Measurements from ENCODE around the gene U2AF1L4. TPM values are rescaled to one million over a fixed set of nuclear protein-coding genes. Genes with fewer than 3 reads are reported as not detected.
"Not testable (repeated sequence)": the region's sequence is repeated elsewhere in the genome, so short reads cannot be mapped to it uniquely, and the experiment has no call there.

The U2AF1L4 gene
- total RNA-seq, 2 experiments from 2014 or later = 35.5 to 36.2 TPM

DNA sequence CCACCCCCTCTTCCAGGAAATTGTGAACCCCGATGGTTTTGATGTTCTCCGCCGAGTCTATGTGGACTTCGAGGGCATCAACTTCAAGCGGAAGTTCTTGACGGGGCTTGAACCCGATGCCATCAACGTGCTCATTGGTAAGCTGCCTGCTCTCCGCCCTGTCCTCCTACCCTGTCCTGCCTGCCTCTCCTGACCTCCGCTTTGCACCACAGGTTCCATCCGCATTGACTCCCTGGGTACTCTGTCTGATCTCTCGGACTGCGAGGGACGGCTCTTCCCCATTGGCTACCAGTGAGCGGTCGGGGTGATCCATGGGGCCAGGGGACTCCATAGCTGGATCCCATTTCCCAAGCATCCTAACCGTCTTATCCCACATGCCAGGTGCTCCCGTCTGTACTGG is 14.9 kb downstream of the U2AF1L4 start:
- no peak overlapping the region for H3K27ac Mint-ChIP-seq

DNA sequence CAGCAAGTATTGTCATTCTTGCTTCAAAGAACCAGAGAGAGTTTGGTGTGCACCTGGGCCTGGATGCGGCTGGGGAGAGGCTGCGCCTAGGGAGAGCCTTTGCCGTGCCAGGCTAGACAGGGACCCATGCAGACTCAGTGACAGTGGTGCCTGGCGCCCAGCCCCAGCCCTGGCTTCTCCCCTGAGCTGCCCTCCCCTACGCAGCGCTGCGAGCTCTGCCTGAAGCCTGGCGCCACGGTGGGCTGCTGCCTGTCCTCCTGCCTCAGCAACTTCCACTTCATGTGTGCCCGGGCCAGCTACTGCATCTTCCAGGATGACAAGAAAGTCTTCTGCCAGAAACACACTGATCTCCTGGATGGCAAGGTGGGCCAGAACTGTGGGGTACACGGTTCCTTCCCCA is 15.5 kb downstream of the U2AF1L4 start:
- Mint-ChIP-seq H3K4me3 (no peak overlapping the region), H3K4me1 (no peaks in the 10 kb centered on the region), H3K27ac (no peak overlapping the region), H3K9me3 (no peaks in the 10 kb centered on the region), H3K27me3 (no peaks in the 10 kb centered on the region), H3K36me3 (ENCODE audit: low read depth) (peaks cover 78% of the 10 kb centered on the region)
- CTCF ChIA-PET = no interaction called here
- POLR2A ChIA-PET = interaction anchor here (0.8 to 3.1 kb wide), 4 partner anchors 10 to 35 kb away, joined by 4 to 12 read pairs (median 6); partner anchors contain the start of gene IGFLR1
- no peak for DNase-seq

More for the DNA sequence above, 14.9 kb downstream of the U2AF1L4 start:
- POLR2A ChIA-PET = interaction anchor here (0.8 to 3.1 kb wide), 5 partner anchors 10 to 36 kb away, joined by 3 to 12 read pairs (median 4); partner anchors contain the start of genes IGFLR1 and LIN37
- Mint-ChIP-seq H3K9me3 (no peaks in the 10 kb centered on the region), H3K36me3 (ENCODE audit: low read depth) (peaks cover 76% of the 10 kb centered on the region), H3K4me3 (no peak overlapping the region), H3K27me3 (no peaks in the 10 kb centered on the region), H3K4me1 (no peaks in the 10 kb centered on the region)
- no peak for DNase-seq
- CTCF ChIA-PET = interaction anchor here (0.6 kb wide), 1 partner anchor 16 kb away, joined by 3 read pairs; no protein-coding TSS in a partner anchor

DNA sequence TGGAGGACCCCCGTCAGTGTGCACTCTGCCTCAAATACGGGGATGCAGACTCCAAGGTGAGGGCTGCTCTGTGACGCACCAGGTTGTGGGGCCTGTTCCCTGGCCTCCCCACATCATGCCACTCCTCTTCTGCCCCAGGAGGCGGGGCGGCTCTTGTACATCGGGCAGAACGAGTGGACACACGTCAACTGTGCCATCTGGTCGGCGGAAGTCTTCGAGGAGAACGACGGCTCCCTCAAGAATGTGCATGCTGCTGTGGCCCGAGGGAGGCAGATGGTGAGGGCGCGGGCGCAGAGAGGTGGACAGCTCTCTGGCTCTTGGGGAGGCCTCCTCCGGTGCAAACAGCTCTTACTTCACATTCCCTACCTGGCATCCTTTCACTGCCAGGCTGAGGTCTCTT is 16.2 kb downstream of the U2AF1L4 start:
- no peak for DNase-seq
- ChIA-PET POLR2A (interaction anchor here (1.6 to 1.9 kb wide), 2 partner anchors 10 to 11 kb away, joined by 5 to 7 read pairs; no protein-coding TSS in a partner anchor), CTCF (no interaction called here)
- Mint-ChIP-seq H3K36me3 (ENCODE audit: low read depth) (peaks cover 78% of the 10 kb centered on the region), H3K4me3 (no peak overlapping the region), H3K27me3 (no peaks in the 10 kb centered on the region), H3K27ac (no peak overlapping the region), H3K9me3 (no peaks in the 10 kb centered on the region), H3K4me1 (no peaks in the 10 kb centered on the region)

DNA sequence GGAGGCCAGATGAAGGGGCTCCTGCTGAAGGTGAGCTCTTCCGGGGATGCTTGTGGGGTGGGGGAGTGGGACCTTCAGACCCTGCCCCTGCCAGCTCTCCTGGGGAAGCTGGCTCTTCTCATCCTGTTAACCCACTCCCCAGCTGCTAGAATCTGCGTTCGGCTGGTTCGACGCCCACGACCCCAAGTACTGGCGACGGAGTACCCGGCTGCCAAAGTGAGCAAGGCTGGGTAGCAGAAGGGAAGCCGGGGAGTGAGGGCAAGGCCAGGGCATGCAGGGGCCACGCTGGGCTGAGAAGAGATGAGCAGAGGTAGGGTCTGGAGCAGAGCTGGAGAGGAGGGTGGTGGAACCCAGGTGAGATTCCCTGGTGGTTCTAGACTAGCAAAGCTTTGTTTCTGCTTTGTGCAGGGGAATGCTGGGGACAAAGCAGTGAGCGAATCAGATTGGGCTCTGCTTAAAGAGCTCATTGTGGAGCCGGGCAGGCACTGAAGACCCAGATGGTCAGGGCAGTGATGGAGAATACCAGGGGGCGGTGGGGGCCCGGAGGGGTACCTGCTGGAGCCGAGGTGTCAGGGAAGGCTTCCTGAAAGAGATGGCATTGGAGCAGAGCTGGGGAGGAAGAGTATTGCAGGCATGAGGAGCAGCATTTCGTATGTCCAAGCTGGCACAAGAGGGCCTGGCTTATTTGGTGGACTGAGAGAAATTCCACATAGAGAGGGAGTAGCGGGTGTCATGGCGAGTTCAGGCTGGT is 17.1 kb downstream of the U2AF1L4 start:
- ChIA-PET POLR2A (interaction anchor here (0.7 to 1.9 kb wide), 4 partner anchors 8 to 16 kb away, joined by 3 to 7 read pairs (median 4); no protein-coding TSS in a partner anchor), CTCF (no interaction called here)
- H3K4me1 Mint-ChIP-seq = peaks cover 1% of the 10 kb centered on the region
- H3K36me3 Mint-ChIP-seq (ENCODE audit: low read depth) = peaks cover 81% of the 10 kb centered on the region
- H3K27me3 Mint-ChIP-seq = no peaks in the 10 kb centered on the region
- H3K9me3 Mint-ChIP-seq = no peaks in the 10 kb centered on the region
- H3K27ac Mint-ChIP-seq = no peak overlapping the region
- no peak overlapping the region for H3K4me3 Mint-ChIP-seq
- no peak for DNase-seq

DNA sequence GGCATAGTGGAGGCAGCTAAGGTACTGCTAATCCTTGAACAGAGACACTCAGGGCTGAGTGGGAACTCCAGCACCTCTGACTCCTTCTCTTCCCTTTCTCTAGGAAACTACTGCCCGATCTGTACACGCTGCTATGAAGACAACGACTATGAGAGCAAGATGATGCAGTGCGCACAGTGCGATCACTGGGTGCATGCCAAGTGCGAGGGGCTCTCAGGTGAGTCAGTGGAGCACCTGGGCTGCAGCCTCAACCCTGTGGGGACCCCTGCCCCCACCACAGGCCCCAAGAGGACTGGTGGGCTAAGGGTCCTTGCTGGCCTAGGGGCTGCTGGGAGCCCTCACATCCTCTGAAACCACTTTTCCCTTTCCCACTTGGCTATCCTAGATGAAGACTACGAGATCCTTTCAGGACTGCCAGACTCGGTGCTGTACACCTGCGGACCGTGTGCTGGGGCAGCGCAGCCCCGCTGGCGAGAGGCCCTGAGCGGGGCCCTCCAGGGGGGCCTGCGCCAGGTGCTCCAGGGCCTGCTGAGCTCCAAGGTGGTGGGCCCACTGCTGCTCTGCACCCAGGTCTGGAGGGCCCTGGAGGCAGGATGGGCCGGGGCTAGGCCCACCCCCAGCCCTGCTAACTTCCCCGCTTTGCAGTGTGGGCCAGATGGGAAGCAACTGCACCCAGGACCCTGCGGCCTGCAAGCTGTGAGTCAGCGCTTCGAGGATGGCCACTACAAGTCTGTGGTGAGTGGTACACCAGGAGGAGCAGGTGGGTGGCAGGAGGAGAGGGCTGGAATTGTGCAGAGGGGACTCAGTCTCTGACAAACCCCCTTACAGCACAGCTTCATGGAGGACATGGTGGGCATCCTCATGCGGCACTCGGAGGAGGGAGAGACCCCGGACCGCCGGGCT is 17.9 kb downstream of the U2AF1L4 start:
- ChIA-PET CTCF (no interaction called here), POLR2A (interaction anchor here (0.7 to 1.9 kb wide), 5 partner anchors 7 to 17 kb away, joined by 3 to 7 read pairs (median 4); no protein-coding TSS in a partner anchor)
- Mint-ChIP-seq H3K36me3 (ENCODE audit: low read depth) (peaks cover 88% of the 10 kb centered on the region), H3K27ac (no peak overlapping the region), H3K4me1 (peaks cover 1% of the 10 kb centered on the region), H3K4me3 (no peak overlapping the region), H3K27me3 (no peaks in the 10 kb centered on the region), H3K9me3 (no peaks in the 10 kb centered on the region)
- DNase-seq = no peak

DNA sequence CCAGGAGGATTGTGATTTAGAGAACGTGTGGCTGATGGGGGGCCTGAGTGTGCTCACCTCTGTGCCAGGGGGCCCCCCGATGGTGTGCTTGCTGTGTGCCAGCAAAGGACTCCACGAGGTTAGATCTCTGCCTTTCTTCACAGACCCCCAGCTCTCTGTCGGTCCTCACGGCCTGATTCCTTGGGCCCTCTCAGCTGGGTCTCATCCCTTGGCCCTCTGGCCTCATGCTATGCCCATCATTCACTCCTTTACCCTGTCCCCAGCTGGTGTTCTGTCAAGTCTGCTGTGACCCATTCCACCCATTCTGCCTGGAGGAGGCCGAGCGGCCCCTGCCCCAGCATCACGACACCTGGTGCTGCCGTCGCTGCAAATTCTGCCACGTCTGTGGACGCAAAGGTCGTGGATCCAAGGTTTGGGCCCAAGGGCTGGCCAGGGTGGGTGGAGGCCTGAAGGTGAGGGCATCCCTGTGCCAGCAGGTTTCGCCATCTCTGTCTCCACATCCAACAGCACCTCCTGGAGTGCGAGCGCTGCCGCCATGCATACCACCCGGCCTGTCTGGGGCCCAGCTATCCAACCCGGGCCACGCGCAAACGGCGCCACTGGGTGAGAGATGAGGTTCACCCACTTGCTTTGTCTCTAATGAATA is 19.9 kb downstream of the U2AF1L4 start:
- H3K4me1 Mint-ChIP-seq = peaks cover 7% of the 10 kb centered on the region
- no peak overlapping the region for H3K4me3 Mint-ChIP-seq
- H3K27me3 Mint-ChIP-seq = no peaks in the 10 kb centered on the region
- DNase-seq = no peak
- H3K9me3 Mint-ChIP-seq = no peaks in the 10 kb centered on the region
- no peak overlapping the region for H3K27ac Mint-ChIP-seq
- ChIA-PET CTCF (no interaction called here), POLR2A (interaction anchor here (1.3 to 1.9 kb wide), 2 partner anchors 12 to 15 kb away, joined by 4 to 9 read pairs; no protein-coding TSS in a partner anchor)
- H3K36me3 Mint-ChIP-seq (ENCODE audit: low read depth) = peaks cover 85% of the 10 kb centered on the region

DNA sequence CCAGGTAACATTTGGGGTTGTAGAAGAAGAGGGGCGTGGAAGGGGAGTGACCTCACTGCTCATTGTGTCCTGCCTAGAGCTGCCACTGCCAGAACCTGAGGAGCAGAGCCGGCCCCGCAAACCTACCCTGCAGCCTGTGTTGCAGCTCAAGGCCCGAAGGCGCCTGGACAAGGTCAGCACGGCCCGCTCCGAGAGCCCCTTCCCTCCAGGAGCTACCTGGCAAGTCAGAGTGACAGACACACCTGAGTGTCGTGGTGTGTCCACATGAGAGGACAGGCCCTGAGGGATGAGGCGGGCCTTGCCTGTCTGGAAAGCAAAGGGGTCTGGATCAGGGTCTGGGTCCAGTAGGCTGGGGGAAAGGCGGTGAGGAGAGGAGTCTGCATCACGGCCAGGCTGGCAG is 20.7 kb downstream of the U2AF1L4 start:
- CTCF ChIA-PET = no interaction called here
- POLR2A ChIA-PET = interaction anchor here (1.7 to 1.9 kb wide), 2 partner anchors 16 to 87 kb away, joined by 5 to 9 read pairs; no protein-coding TSS in a partner anchor
- Mint-ChIP-seq H3K27ac (no peak overlapping the region), H3K4me3 (no peak overlapping the region), H3K27me3 (no peaks in the 10 kb centered on the region), H3K36me3 (ENCODE audit: low read depth) (peaks cover 80% of the 10 kb centered on the region), H3K4me1 (peaks cover 11% of the 10 kb centered on the region), H3K9me3 (no peaks in the 10 kb centered on the region)
- DNase-seq = no peak

DNA sequence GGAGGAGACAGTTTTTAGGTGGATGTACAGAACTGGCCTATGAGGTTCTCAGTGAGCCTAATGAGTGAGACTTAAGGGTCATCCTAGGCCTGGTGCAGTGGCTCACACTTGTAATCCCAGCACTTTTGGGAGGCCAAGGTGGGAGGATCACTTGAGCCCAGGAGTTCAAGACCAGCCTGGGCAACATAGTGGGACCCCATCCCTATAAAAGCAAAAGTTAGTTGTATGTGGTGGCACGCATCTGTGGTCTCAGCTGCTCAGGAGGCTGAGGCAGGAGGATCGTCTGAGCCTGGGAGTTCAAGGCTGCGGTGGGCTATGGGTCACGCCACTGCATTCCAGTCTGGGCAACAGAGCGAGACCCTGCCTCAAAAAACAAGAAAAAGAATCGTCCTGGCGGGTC is 21.1 kb downstream of the U2AF1L4 start:
- ChIA-PET CTCF (interaction anchor here (1.0 kb wide), 1 partner anchor 13 kb away, joined by 4 read pairs; no protein-coding TSS in a partner anchor), POLR2A (interaction anchor here (1.0 to 1.9 kb wide), 3 partner anchors 11 to 87 kb away, joined by 4 to 9 read pairs (median 5); no protein-coding TSS in a partner anchor)
- H3K27me3 Mint-ChIP-seq, H3K9me3 Mint-ChIP-seq, H3K4me3 Mint-ChIP-seq, H3K27ac Mint-ChIP-seq, DNase-seq: not testable (repeated sequence)
- H3K4me1 Mint-ChIP-seq = peaks cover 15% of the 10 kb centered on the region
- peaks cover 76% of the 10 kb centered on the region for H3K36me3 Mint-ChIP-seq (ENCODE audit: low read depth)

DNA sequence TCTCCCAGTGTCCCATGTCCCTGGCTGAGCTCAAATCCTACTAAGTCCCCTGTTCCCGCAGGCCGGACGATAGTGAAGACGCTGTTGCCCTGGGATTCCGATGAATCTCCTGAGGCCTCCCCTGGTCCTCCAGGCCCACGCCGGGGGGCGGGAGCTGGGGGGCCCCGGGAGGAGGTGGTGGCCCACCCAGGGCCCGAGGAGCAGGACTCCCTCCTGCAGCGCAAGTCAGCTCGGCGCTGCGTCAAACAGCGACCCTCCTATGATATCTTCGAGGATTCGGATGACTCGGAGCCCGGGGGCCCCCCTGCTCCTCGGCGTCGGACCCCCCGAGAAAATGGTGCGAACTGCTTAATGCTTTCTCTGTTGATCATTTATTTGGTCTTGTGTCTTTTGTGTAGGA is 21.5 kb downstream of the U2AF1L4 start:
- Mint-ChIP-seq H3K36me3 (ENCODE audit: low read depth) (peaks cover 74% of the 10 kb centered on the region), H3K27ac (no peak overlapping the region), H3K27me3 (no peaks in the 10 kb centered on the region), H3K9me3 (no peaks in the 10 kb centered on the region), H3K4me1 (peaks cover 19% of the 10 kb centered on the region), H3K4me3 (no peak overlapping the region)
- DNase-seq = no peak
- ChIA-PET POLR2A (interaction anchor here (0.7 to 1.9 kb wide), 4 partner anchors 11 to 86 kb away, joined by 3 to 9 read pairs (median 4); no protein-coding TSS in a partner anchor), CTCF (interaction anchor here (1.0 kb wide), 1 partner anchor 13 kb away, joined by 4 read pairs; no protein-coding TSS in a partner anchor)

DNA sequence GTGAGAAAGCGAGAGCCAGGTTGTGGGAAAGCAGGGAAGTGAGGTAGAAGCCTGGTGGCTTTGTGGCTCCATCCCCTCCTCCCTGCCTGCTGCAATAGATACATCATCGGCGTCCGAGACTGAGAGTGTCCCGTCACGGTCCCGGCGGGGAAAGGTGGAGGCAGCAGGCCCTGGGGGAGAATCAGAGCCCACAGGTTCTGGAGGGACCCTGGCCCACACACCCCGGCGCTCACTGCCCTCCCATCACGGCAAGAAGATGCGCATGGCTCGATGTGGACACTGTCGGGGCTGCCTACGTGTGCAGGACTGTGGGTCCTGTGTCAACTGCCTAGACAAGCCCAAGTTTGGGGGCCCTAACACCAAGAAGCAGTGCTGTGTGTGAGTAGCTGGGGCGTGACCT is 22.3 kb downstream of the U2AF1L4 start:
- Mint-ChIP-seq H3K27me3 (no peaks in the 10 kb centered on the region), H3K4me1 (peaks cover 19% of the 10 kb centered on the region), H3K27ac (no peak overlapping the region), H3K9me3 (no peaks in the 10 kb centered on the region), H3K36me3 (ENCODE audit: low read depth) (peaks cover 69% of the 10 kb centered on the region), H3K4me3 (no peak overlapping the region)
- POLR2A ChIA-PET = interaction anchor here (0.7 to 2.7 kb wide), 4 partner anchors 11 to 85 kb away, joined by 3 to 15 read pairs (median 6); no protein-coding TSS in a partner anchor
- no peak for DNase-seq
- CTCF ChIA-PET = no interaction called here

DNA sequence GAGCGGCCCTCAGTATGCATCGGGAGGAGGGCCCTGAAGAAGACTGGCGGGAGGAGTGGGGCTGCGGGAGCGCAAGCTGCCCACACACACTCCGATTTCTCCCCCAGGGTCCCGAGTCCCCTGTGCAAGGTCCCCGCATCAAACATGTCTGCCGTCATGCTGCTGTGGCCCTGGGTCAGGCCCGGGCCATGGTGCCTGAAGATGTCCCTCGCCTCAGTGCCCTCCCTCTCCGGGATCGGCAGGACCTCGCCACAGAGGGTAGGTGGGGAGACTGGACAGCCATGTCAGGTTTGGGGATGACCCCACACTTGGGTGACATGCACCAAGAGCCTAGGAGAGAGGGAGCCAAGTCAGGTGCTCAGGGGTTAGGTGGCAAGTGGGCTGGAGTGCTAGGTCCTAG is 22.8 kb downstream of the U2AF1L4 start:
- DNase-seq = no peak
- POLR2A ChIA-PET = interaction anchor here (1.1 to 5.1 kb wide), 4 partner anchors 10 to 28 kb away, joined by 5 to 45 read pairs (median 10); partner anchors contain the start of gene IGFLR1
- no peaks in the 10 kb centered on the region for H3K27me3 Mint-ChIP-seq
- H3K9me3 Mint-ChIP-seq = no peaks in the 10 kb centered on the region
- no peak overlapping the region for H3K27ac Mint-ChIP-seq
- H3K4me3 Mint-ChIP-seq = no peak overlapping the region
- peaks cover 65% of the 10 kb centered on the region for H3K36me3 Mint-ChIP-seq (ENCODE audit: low read depth)
- H3K4me1 Mint-ChIP-seq = peaks cover 19% of the 10 kb centered on the region
- CTCF ChIA-PET = interaction anchor here (0.8 kb wide), 1 partner anchor 103 kb away, joined by 3 read pairs; no protein-coding TSS in a partner anchor

DNA sequence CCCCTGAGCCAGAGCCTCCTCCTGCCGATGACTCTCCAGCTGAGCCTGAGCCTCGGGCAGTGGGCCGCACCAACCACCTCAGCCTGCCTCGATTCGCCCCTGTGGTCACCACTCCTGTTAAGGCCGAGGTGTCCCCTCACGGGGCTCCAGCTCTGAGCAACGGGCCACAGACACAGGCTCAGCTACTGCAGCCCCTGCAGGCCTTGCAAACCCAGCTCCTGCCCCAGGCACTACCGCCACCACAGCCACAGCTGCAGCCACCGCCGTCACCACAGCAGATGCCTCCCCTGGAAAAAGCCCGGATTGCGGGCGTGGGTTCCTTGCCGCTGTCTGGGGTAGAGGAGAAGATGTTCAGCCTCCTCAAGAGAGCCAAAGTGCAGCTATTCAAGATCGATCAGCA is 23.8 kb downstream of the U2AF1L4 start:
- CTCF ChIA-PET = interaction anchor here (1.1 kb wide), 1 partner anchor 16 kb away, joined by 4 read pairs; no protein-coding TSS in a partner anchor
- H3K36me3 Mint-ChIP-seq (ENCODE audit: low read depth) = peaks cover 64% of the 10 kb centered on the region
- POLR2A ChIA-PET = interaction anchor here (0.9 to 5.1 kb wide), 7 partner anchors 9 to 27 kb away, joined by 3 to 45 read pairs (median 6); partner anchors contain the start of genes IGFLR1, LIN37, PSENEN and U2AF1L4
- H3K27me3 Mint-ChIP-seq = no peaks in the 10 kb centered on the region
- H3K9me3 Mint-ChIP-seq = no peaks in the 10 kb centered on the region
- H3K27ac Mint-ChIP-seq = no peak overlapping the region
- H3K4me1 Mint-ChIP-seq = peaks cover 23% of the 10 kb centered on the region
- peak overlapping the region; percentile 17 for H3K4me3 Mint-ChIP-seq
- DNase-seq = no peak

Data from activated CD4-positive, alpha-beta memory T cell treated with anti-CD3 and anti-CD28 coated beads, Interleukin-2, amount 10 ng/mL, durations not matched to agents 7 days and 5 days (primary cell).